GM12878 (cell line): Measurements from ENCODE around the gene ETNK2. TPM values are rescaled to one million over a fixed set of nuclear protein-coding genes. Genes with fewer than 3 reads are reported as not detected.

ENCODE experiments used
- ATAC-seq: fragments of 200-7000 bp; cut with Tn5 transposase; 3 replicates; pipeline ENCODE4 v1.9.1; 2020; ENCODE audit warnings: mild to moderate bottlenecking, moderate library complexity
- Bru-seq: library from RNA; stranded (reverse); fragments of 400-500 nt; gene quantifications from one replicate; lab custom pipeline; 2021; lab: Mats Ljungman, UMichigan
- BruChase-seq, 2 experiments: library from RNA; stranded (reverse); fragments of 400-500 nt; gene quantifications; one replicate each; lab custom pipeline; 2021; lab: Mats Ljungman, UMichigan
- BruUV-seq: library from RNA; stranded (reverse); fragments of 400-500 nt; replicated peaks from 2 replicates; lab custom pipeline; 2021; lab: Mats Ljungman, UMichigan
- CTCF ChIA-PET: fragments of 300-600 bp; sonication (Branson Sonifier 250); formaldehyde crosslinking; extraction: SDS; loops from one replicate; lab custom pipeline; 2021; ENCODE audit warnings: inconsistent platforms; lab: Yijun Ruan, JAX
- POLR2A ChIA-PET: fragments of 350-600 bp; formaldehyde crosslinking; extraction: SDS; loops from one replicate; lab custom pipeline; 2021; ENCODE audit warnings: inconsistent platforms; lab: Charles Lee
- RAD21 ChIA-PET: fragments of 300-600 bp; sonication (Branson Sonifier 250); formaldehyde crosslinking; loops from one replicate; lab custom pipeline; 2023; ENCODE audit warnings: antibody characterized with exemption; ENCODE audit not compliant: unreplicated experiment; lab: Charles Lee
- SMC1A ChIA-PET: fragments of 300-600 bp; sonication (Branson Sonifier 250); formaldehyde crosslinking; loops from one replicate; lab custom pipeline; 2023; ENCODE audit not compliant: unreplicated experiment, uncharacterized antibody; lab: Charles Lee
- DNase-seq: peaks from one replicate; pipeline ENCODE4 v3.0.0-alpha.2; 2011; ENCODE audit warnings: low read depth, low spot score
- FAIRE-seq: peaks from 3 replicates; lab custom pipeline; 2011; peaks lifted over from hg19 to GRCh38; lab: Jason Lieb, UNC
- H2AFZ ChIP-seq: 2 replicates; pipeline ENCODE4 v1.6.0; 2011; ENCODE audit warnings: low read depth, low read length, control low read depth; ENCODE audit not compliant: control insufficient read depth
- H3K27ac ChIP-seq: 2 replicates; pipeline ENCODE4 v1.5.1; 2011; ENCODE audit warnings: control low read depth; ENCODE audit not compliant: control insufficient read depth, insufficient read depth
- H3K27me3 ChIP-seq, 2 experiments: replicated peaks in 1 of 2; 2 replicates each; pipeline versions ENCODE4 v1.6.0 to v1.6.1; 2011; ENCODE audit warnings: low read length in 1 of 2; ENCODE audit not compliant: control insufficient read depth in 2 of 2, insufficient read depth in 2 of 2
- H3K36me3 ChIP-seq, 2 experiments: 2 replicates each; pipeline ENCODE4 v1.5.1; 2011; ENCODE audit warnings: low read length in 1 of 2; ENCODE audit not compliant: control insufficient read depth in 2 of 2, insufficient read depth in 2 of 2
- H3K4me1 ChIP-seq: 2 replicates; pipeline ENCODE4 v1.6.1; 2011; ENCODE audit warnings: mild to moderate bottlenecking, low read length, moderate library complexity, mixed read lengths; ENCODE audit not compliant: control insufficient read depth, insufficient read depth
- H3K4me2 ChIP-seq: 2 replicates; pipeline ENCODE4 v1.6.0; 2011; ENCODE audit warnings: control low read depth; ENCODE audit not compliant: control insufficient read depth, insufficient read depth
- H3K4me3 ChIP-seq: fragments of 200-600 bp; sonication (generic); 2 replicates; pipeline ENCODE4 v1.5.1; 2016
- H3K79me2 ChIP-seq: 2 replicates; pipeline ENCODE4 v1.6.0; 2011; ENCODE audit warnings: low read length; ENCODE audit not compliant: control insufficient read depth, insufficient read depth
- H3K9ac ChIP-seq: 2 replicates; pipeline ENCODE4 v1.8.0; 2011; ENCODE audit warnings: low read length, control low read depth, mixed read lengths; ENCODE audit not compliant: control insufficient read depth, insufficient read depth
- H3K9me3 ChIP-seq: replicated peaks from 3 replicates; pipeline ENCODE4 v1.5.1; 2011; ENCODE audit warnings: mild to moderate bottlenecking, low read length; ENCODE audit not compliant: control insufficient read depth, insufficient read depth
- H4K20me1 ChIP-seq: 2 replicates; pipeline ENCODE4 v1.6.0; 2011; ENCODE audit not compliant: control insufficient read depth, insufficient read depth
- DPF2 ChIP-seq: fragments of 450-650 bp; IDR thresholded peaks from 2 replicates; pipeline ENCODE4 v1.6.1; 2017; ENCODE audit warnings: mild to moderate bottlenecking
- EGR1 ChIP-seq, 2 experiments: IDR thresholded peaks; 1 replicate in 1 of 2; 2 replicates in 1 of 2; pipeline ENCODE4 v1.6.1; 2011 to 2012; ENCODE audit warnings: low read depth in 2 of 2, low read length in 2 of 2, borderline replicate concordance in 1 of 2, mild to moderate bottlenecking in 1 of 2, moderate library complexity in 1 of 2
- IKZF1 ChIP-seq: fragments of 450-650 bp; conservative IDR thresholded peaks from 2 replicates; pipeline ENCODE4 v1.6.1; 2017; ENCODE audit warnings: antibody characterized with exemption, mild to moderate bottlenecking
- MYB ChIP-seq: fragments of 150-350 bp; IDR thresholded peaks from 2 replicates; pipeline ENCODE4 v1.6.1; 2014; ENCODE audit warnings: mild to moderate bottlenecking, low read depth, low read length, borderline replicate concordance
- NFXL1 ChIP-seq: fragments of 450-650 bp; IDR thresholded peaks from 2 replicates; pipeline ENCODE4 v1.6.1; 2017; ENCODE audit warnings: antibody characterized with exemption, mild to moderate bottlenecking, borderline replicate concordance
- RBBP5 ChIP-seq: fragments of 200-600 bp; sonication (generic); conservative IDR thresholded peaks from 2 replicates; pipeline ENCODE4 v1.6.1; 2016
- SREBF2 ChIP-seq: IDR thresholded peaks from 2 replicates; pipeline ENCODE4 v1.6.1; 2012; ENCODE audit warnings: mild to moderate bottlenecking, low read length
- TBL1XR1 ChIP-seq: IDR thresholded peaks from 2 replicates; pipeline ENCODE4 v1.6.1; 2012; ENCODE audit warnings: low read depth, low read length, improper control_type of control experiment
- ZNF24 ChIP-seq: fragments of 450-650 bp; IDR thresholded peaks from 2 replicates; pipeline ENCODE4 v1.6.1; 2017; ENCODE audit warnings: antibody characterized with exemption, mild to moderate bottlenecking
- WGBS: methylation state at CpG from one replicate; pipeline ENCODE4 v1.1.6; 2016; ENCODE audit warnings: low lambda C conversion rate; ENCODE audit not compliant: insufficient replicate concordance, insufficient coverage; ENCODE audit errors: missing lambda C conversion rate; 5-methylcytosine and 5-hydroxymethylcytosine counted together
- in situ Hi-C: fragments of 300-500 bp; cut with MboI; formaldehyde crosslinking; loops from 9 replicates; pipeline ENCODE4 v1.14.3; 2018; ENCODE audit warnings: mixed read lengths
- intact Hi-C: fragments of 100-400 bp; cut with micrococcal nuclease; formaldehyde crosslinking; loops from one replicate; pipeline ENCODE4 v1.14.2; 2022; ENCODE audit not compliant: unreplicated experiment
- long read RNA-seq, 2 experiments: library from polyadenylated mRNA; unstranded; transcript quantifications; one replicate each; pipeline ENCODE4 v2.0.0, GENCODE V29; 2019 to 2020
- polyA minus RNA-seq, 3 experiments: library from RNA; depleted of rRNA, polyadenylated mRNA; stranded (reverse); fragments of >200 nt; gene quantifications; 2 replicates each; pipeline ENCODE4 v1.2.3, GENCODE V29; 2011
- polyA plus RNA-seq, 11 experiments: library from polyadenylated mRNA; depleted of rRNA in 4 of 11; unstranded in 6 of 11; stranded (reverse) in 5 of 11; fragments of >200 nt; fragmentation: Nextera tagmentation in 4 of 11; fragmentation: Illumina TruSeq in 1 of 11; extraction: Ambion mirVana in 4 of 11; extraction: Trizol in 1 of 11; gene quantifications; 1 replicate in 1 of 11; 2 replicates in 10 of 11; pipeline versions ENCODE4 v1.2.1 to v1.2.3, GENCODE V29; 2011 to 2016; ENCODE audit warnings: inconsistent platforms in 2 of 11, missing spikeins in 2 of 11, low read depth in 1 of 11
- total RNA-seq, 4 experiments: library from RNA; depleted of rRNA in 3 of 4; stranded (reverse); fragments of >200 nt in 3 of 4; fragmentation: Illumina TruSeq in 1 of 4; extraction: Trizol in 1 of 4; gene quantifications; 2 replicates each; pipeline versions ENCODE4 v1.2.1 to v1.2.3, GENCODE V29; 2013 to 2021
- TF ChIP-seq, protein P1 (sequence below): fragments of 450-650 bp; IDR thresholded peaks from 2 replicates; pipeline ENCODE4 v1.6.1; 2016; ENCODE audit warnings: mild to moderate bottlenecking
- TF ChIP-seq, protein P2 (sequence below): fragments of 450-650 bp; IDR thresholded peaks from 2 replicates; pipeline ENCODE4 v1.6.1; 2017; ENCODE audit warnings: mild to moderate bottlenecking, moderate library complexity
- TF ChIP-seq, protein P3 (sequence below): fragments of 450-650 bp; IDR thresholded peaks from 2 replicates; pipeline ENCODE4 v1.6.1; 2017; ENCODE audit warnings: borderline replicate concordance

Gene ETNK2, protein sequence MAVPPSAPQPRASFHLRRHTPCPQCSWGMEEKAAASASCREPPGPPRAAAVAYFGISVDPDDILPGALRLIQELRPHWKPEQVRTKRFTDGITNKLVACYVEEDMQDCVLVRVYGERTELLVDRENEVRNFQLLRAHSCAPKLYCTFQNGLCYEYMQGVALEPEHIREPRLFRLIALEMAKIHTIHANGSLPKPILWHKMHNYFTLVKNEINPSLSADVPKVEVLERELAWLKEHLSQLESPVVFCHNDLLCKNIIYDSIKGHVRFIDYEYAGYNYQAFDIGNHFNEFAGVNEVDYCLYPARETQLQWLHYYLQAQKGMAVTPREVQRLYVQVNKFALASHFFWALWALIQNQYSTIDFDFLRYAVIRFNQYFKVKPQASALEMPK
- not detected in 2 replicates for total RNA-seq (2013; cell fraction: nucleolus; rRNA removed)
- total RNA-seq (2014; rRNA removed) (not detected in 2 replicates), total RNA-seq (2014; rRNA removed; fragmentation: Illumina TruSeq; extraction: Trizol) (not detected in 2 replicates), total RNA-seq (2021) (not detected in 2 replicates), polyA plus RNA-seq (2011; rRNA removed) (0.14 TPM in 1 of 2 replicates, not detected in the other), polyA plus RNA-seq (2014; fragmentation: Illumina TruSeq; extraction: Trizol) (not detected in 2 replicates), polyA plus RNA-seq (2014; fragmentation: Nextera tagmentation; extraction: Ambion mirVana) (not detected), polyA plus RNA-seq (2014; rRNA removed) (not detected in 2 replicates), polyA plus RNA-seq (2016; fragmentation: Nextera tagmentation; extraction: Ambion mirVana) (not detected), polyA minus RNA-seq (2011; rRNA and poly(A)+ RNA removed) (0.10 and 0.22 TPM in 2 replicates), Bru-seq, nascent RNA (percentile 7 among the genes with signal in this experiment), BruChase-seq, experiment 1, labeled RNA remaining after a 6-hour chase (percentile 7 among the genes with signal in this experiment), BruChase-seq, experiment 2, labeled RNA remaining after a 2-hour chase (percentile 19 among the genes with signal in this experiment)
- polyA plus RNA-seq (2011; ENCODE audit: low read depth): not detected
- polyA plus RNA-seq (2011; cell fraction: cytosol; rRNA removed): 0.08 and 0.27 TPM in 2 replicates
- polyA plus RNA-seq (2011; cell fraction: nucleus; rRNA removed): 0.13 TPM in 1 of 2 replicates, not detected in the other
- polyA plus RNA-seq (2012): 0.07 TPM in 1 of 2 replicates, not detected in the other
- not detected in 2 replicates for polyA minus RNA-seq (2011; cell fraction: cytosol; rRNA and poly(A)+ RNA removed)
- polyA minus RNA-seq (2011; cell fraction: nucleus; rRNA and poly(A)+ RNA removed): not detected in 2 replicates
- long read RNA-seq, experiment 1: 0 reads
- long read RNA-seq, experiment 2: 0 reads

DNA sequence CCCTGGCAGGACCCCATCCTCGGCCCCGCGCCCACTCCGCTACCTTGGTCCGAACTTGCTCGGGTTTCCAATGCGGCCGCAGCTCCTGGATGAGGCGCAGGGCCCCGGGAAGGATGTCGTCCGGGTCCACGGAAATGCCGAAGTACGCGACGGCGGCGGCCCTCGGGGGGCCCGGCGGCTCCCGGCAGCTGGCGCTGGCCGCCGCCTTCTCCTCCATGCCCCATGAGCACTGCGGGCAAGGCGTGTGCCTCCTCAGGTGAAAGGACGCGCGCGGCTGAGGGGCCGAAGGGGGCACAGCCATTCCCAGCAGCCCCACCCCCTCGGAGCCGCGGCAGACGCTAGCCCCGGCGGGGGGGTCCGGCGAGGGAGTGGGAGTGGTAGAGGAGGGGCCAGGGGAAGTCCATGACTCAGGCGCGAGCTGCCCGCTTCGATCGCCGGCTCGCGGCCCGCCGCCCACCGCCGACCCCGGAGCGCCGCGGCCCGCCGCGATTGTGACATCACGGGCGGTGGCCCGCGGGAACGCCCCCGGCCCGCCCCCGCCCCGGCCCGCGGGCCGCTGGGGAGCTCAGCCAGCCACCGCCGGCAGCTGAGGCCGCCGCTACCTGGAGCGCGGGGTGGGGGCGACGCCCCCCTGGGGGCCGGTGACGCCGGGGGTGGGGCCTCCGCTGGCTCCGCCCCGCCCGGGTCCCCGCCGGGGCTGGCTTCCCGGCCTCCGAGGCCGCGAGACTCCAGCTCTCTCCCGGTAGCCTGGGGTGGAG is at the start of gene ETNK2:
Gene ETNK2 (minus strand): TSS at position 493 of the 758 bp plus-strand sequence. CDS start 192 bp downstream, at position 301.
- H2AFZ ChIP-seq: no peak within 1 kb of the TSS
- CTCF ChIA-PET: interaction anchor here (0.5 to 1.1 kb wide), 2 partner anchors 11 to 247 kb away, joined by 3 to 4 read pairs; no protein-coding TSS in a partner anchor
- H3K27me3 ChIP-seq: peaks cover 3 to 5% of the 10 kb centered on the region in 2 experiments; a peak in 3 of 4 replicates
- H3K79me2 ChIP-seq: no peaks in the 10 kb centered on the region
- ATAC-seq: no peak; the same call in 1 of the 3 replicates
- no TSS peak for BruUV-seq
- in situ Hi-C loops (no loop called here), intact Hi-C loops (no loop called here)
- 6% methylated on average over 36 of the region's 94 CpGs for WGBS
- DNase-seq: no peak
- H3K4me1 ChIP-seq: no peaks in the 10 kb centered on the region
- no peak for FAIRE-seq
- no peaks in the 10 kb centered on the region for H3K9me3 ChIP-seq
- RAD21 ChIA-PET: no interaction called here
- H3K27ac ChIP-seq: no peak within 1 kb of the TSS
- SMC1A ChIA-PET: no interaction called here
- no peak within 1 kb of the TSS for H3K4me3 ChIP-seq
- no peak within 1 kb of the TSS for H3K9ac ChIP-seq
- POLR2A ChIA-PET: no interaction called here
- no peak within 1 kb of the TSS for H3K4me2 ChIP-seq
- H3K36me3 ChIP-seq: no peaks in the 10 kb centered on the region
- H4K20me1 ChIP-seq: no peaks in the 10 kb centered on the region
- TF ChIP-seq ZNF24 (no peak), DPF2 (0 out of 2 replicates have a peak, but pooled peaks have one; percentile 25), EGR1 (IDR thresholded peaks at IDR 0.05; ENCODE audit: borderline replicate concordance in 1 of 2, low read depth in 2 of 2, low read length in 2 of 2) (0 out of 3 replicates have a peak, but pooled peaks of 1 of the 2 experiments have one; percentile 35), IKZF1 (peak; percentile 43), MYB (no peak), TBL1XR1 (no peak), RBBP5 (no peak), SREBF2 (no peak), NFXL1 (no peak)
- TF ChIP-seq, protein P1, sequence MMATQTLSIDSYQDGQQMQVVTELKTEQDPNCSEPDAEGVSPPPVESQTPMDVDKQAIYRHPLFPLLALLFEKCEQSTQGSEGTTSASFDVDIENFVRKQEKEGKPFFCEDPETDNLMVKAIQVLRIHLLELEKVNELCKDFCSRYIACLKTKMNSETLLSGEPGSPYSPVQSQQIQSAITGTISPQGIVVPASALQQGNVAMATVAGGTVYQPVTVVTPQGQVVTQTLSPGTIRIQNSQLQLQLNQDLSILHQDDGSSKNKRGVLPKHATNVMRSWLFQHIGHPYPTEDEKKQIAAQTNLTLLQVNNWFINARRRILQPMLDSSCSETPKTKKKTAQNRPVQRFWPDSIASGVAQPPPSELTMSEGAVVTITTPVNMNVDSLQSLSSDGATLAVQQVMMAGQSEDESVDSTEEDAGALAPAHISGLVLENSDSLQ: no peak
- TF ChIP-seq, protein P2, sequence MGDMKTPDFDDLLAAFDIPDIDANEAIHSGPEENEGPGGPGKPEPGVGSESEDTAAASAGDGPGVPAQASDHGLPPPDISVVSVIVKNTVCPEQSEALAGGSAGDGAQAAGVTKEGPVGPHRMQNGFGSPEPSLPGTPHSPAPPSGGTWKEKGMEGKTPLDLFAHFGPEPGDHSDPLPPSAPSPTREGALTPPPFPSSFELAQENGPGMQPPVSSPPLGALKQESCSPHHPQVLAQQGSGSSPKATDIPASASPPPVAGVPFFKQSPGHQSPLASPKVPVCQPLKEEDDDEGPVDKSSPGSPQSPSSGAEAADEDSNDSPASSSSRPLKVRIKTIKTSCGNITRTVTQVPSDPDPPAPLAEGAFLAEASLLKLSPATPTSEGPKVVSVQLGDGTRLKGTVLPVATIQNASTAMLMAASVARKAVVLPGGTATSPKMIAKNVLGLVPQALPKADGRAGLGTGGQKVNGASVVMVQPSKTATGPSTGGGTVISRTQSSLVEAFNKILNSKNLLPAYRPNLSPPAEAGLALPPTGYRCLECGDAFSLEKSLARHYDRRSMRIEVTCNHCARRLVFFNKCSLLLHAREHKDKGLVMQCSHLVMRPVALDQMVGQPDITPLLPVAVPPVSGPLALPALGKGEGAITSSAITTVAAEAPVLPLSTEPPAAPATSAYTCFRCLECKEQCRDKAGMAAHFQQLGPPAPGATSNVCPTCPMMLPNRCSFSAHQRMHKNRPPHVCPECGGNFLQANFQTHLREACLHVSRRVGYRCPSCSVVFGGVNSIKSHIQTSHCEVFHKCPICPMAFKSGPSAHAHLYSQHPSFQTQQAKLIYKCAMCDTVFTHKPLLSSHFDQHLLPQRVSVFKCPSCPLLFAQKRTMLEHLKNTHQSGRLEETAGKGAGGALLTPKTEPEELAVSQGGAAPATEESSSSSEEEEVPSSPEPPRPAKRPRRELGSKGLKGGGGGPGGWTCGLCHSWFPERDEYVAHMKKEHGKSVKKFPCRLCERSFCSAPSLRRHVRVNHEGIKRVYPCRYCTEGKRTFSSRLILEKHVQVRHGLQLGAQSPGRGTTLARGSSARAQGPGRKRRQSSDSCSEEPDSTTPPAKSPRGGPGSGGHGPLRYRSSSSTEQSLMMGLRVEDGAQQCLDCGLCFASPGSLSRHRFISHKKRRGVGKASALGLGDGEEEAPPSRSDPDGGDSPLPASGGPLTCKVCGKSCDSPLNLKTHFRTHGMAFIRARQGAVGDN: no peak
- TF ChIP-seq, protein P3, sequence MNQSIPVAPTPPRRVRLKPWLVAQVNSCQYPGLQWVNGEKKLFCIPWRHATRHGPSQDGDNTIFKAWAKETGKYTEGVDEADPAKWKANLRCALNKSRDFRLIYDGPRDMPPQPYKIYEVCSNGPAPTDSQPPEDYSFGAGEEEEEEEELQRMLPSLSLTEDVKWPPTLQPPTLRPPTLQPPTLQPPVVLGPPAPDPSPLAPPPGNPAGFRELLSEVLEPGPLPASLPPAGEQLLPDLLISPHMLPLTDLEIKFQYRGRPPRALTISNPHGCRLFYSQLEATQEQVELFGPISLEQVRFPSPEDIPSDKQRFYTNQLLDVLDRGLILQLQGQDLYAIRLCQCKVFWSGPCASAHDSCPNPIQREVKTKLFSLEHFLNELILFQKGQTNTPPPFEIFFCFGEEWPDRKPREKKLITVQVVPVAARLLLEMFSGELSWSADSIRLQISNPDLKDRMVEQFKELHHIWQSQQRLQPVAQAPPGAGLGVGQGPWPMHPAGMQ: no peak
